Left ventricle myocardium inferior (tissue), 1 donor: ENCODE measurements around the gene PRPS1L1. TPM values are rescaled to one million over a fixed set of nuclear protein-coding genes. Genes with fewer than 3 reads are reported as not detected.

Experiments
- DNase-seq: peaks from one replicate; pipeline ENCODE4 v3.0.0-alpha.2; 2020
- H3K27ac ChIP-seq: fragments of 200-600 bp; replicated peaks from 2 replicates; pipeline ENCODE4 v1.8.0; 2021
- H3K27me3 ChIP-seq: fragments of 200-600 bp; 2 replicates; pipeline ENCODE4 v1.8.0; 2021; ENCODE audit warnings: low read depth
- H3K36me3 ChIP-seq: fragments of 200-600 bp; 2 replicates; pipeline ENCODE4 v1.8.0; 2021
- H3K4me1 ChIP-seq: fragments of 200-600 bp; 2 replicates; pipeline ENCODE4 v1.8.0; 2021
- H3K4me3 ChIP-seq: fragments of 200-600 bp; 2 replicates; pipeline ENCODE4 v1.8.0; 2021; ENCODE audit warnings: mild to moderate bottlenecking, moderate library complexity
- H3K9me3 ChIP-seq: fragments of 200-600 bp; replicated peaks from 2 replicates; pipeline ENCODE4 v1.8.0; 2021
- intact Hi-C: fragments of 100-400 bp; cut with micrococcal nuclease; formaldehyde crosslinking; loops from one replicate; pipeline ENCODE4 v1.11.0; 2022
- total RNA-seq: library from RNA; stranded (reverse); fragmentation: NEBNext Ultra II Directional; extraction: Animal tissue kit (Norgen Biotek cat#: 25700); gene quantifications from one replicate; pipeline ENCODE4 v1.2.1, GENCODE V29; 2021
- TF ChIP-seq, protein P1 (sequence below): fragments of 200-600 bp; IDR thresholded peaks from 2 replicates; pipeline ENCODE4 v1.8.0; 2021; ENCODE audit warnings: antibody characterized with exemption, mild to moderate bottlenecking, borderline replicate concordance
- donor health status: DM: no; HTN: yes; CAD: no; lungs with severe emphysema.

The PRPS1L1 gene
- total RNA-seq, 1 donor from 2014 or later = not detected

DNA sequence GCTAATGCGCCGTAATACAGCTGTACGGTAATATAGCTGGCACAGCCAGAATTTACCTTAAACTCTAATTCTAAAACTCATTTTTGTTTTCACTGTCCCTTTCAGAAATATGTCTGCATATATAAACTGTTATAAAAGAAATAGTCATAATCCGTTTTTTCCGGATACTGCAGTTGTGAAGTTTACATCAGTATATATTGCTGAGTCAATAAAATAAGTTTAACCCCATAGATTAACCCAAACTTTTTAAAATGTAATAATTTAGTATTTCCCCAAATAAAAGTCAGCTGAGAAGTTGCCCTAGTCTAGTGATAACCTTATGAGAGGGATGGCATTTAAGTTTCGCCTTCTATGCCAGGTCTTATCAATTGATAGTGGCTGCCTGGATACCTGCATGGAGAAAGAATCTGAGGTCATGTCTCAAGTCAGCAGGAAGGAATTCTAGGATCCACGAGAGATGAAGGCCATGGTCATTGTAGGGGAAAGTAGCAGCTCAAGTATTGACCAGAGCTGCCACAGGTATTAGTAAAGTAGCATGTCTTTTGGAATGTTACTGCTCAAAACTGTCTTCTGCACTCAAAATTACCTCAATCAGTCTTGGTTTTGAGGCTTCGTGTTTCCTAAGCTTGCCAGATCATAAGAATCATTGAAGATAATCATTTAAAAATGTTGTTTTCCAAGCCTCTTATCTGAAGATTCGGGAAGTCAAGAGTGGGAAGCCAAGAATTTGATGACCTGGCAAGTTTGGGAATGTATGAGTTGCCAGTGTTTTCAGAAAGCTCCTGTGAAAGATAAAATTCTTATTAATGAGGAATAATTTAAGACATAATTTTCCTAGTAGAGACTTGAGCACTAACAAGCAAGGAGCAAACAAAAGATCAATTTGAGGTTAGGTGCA, 10.8 kb downstream of the PRPS1L1 start:
- H3K27me3 ChIP-seq = no peaks in the 10 kb centered on the region
- H3K36me3 ChIP-seq = no peaks in the 10 kb centered on the region
- no peak overlapping the region for H3K4me3 ChIP-seq
- H3K9me3 ChIP-seq = no peaks in the 10 kb centered on the region
- TF ChIP-seq, protein P1, sequence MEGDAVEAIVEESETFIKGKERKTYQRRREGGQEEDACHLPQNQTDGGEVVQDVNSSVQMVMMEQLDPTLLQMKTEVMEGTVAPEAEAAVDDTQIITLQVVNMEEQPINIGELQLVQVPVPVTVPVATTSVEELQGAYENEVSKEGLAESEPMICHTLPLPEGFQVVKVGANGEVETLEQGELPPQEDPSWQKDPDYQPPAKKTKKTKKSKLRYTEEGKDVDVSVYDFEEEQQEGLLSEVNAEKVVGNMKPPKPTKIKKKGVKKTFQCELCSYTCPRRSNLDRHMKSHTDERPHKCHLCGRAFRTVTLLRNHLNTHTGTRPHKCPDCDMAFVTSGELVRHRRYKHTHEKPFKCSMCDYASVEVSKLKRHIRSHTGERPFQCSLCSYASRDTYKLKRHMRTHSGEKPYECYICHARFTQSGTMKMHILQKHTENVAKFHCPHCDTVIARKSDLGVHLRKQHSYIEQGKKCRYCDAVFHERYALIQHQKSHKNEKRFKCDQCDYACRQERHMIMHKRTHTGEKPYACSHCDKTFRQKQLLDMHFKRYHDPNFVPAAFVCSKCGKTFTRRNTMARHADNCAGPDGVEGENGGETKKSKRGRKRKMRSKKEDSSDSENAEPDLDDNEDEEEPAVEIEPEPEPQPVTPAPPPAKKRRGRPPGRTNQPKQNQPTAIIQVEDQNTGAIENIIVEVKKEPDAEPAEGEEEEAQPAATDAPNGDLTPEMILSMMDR = no peak
- peaks cover 8% of the 10 kb centered on the region for H3K4me1 ChIP-seq
- H3K27ac ChIP-seq = no peak overlapping the region
- intact Hi-C loops = no loop called here
- no peak for DNase-seq

DNA sequence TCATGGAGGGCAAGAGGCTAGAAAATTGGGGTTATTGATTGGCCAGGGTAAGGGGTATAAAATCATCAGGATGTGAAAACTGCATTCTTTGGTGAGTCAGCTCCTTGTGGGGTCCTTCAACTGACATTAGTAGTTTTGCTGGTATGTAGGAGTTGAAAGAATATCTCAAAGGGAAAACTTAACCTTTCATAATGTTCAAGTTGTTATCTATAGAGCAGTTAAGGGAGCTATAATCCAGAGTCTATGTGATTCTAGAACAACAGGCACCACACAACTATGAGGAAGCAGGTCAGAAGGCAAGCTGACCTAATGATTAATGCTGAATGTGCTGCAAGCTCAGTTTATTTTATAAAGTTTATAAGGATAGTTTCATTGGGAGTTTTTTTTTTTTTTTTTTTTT, 13.7 kb downstream of the PRPS1L1 start:
- intact Hi-C loops = no loop called here
- H3K9me3 ChIP-seq = peaks cover 1% of the 10 kb centered on the region
- TF ChIP-seq, protein P1 = no peak

DNA sequence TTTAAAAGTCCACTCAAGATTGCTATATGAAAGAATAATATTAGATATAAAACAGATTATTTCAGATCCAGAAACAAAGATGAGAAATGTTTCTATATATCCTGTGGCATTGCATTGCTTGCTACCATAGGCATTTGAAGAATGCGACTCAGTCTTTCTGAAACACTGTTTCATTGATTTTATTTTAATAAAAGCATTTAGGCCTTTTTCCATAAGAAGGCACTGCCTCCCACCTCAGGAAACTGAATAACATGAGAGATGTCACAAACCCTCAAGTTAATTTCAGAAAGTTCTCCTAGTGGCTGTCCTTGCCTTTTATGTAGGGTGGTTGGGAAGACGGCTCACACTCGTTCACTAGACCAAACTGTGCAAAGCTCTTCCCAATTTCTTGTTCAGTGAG, 23.3 kb downstream of the PRPS1L1 start:
- intact Hi-C loops = no loop called here
- Histone ChIP-seq H3K36me3 (no peaks in the 10 kb centered on the region), H3K27ac (no peak overlapping the region), H3K9me3 (peaks cover 14% of the 10 kb centered on the region), H3K4me1 (no peaks in the 10 kb centered on the region), H3K27me3 (no peaks in the 10 kb centered on the region), H3K4me3 (no peak overlapping the region)
- TF ChIP-seq, protein P1 = no peak
- DNase-seq = no peak

More for the DNA sequence above, 13.7 kb downstream of the PRPS1L1 start:
- Histone ChIP-seq H3K27ac (no peak overlapping the region), H3K36me3 (no peaks in the 10 kb centered on the region), H3K4me3 (no peak overlapping the region), H3K27me3 (no peaks in the 10 kb centered on the region), H3K4me1 (no peaks in the 10 kb centered on the region)
- DNase-seq = no peak

DNA sequence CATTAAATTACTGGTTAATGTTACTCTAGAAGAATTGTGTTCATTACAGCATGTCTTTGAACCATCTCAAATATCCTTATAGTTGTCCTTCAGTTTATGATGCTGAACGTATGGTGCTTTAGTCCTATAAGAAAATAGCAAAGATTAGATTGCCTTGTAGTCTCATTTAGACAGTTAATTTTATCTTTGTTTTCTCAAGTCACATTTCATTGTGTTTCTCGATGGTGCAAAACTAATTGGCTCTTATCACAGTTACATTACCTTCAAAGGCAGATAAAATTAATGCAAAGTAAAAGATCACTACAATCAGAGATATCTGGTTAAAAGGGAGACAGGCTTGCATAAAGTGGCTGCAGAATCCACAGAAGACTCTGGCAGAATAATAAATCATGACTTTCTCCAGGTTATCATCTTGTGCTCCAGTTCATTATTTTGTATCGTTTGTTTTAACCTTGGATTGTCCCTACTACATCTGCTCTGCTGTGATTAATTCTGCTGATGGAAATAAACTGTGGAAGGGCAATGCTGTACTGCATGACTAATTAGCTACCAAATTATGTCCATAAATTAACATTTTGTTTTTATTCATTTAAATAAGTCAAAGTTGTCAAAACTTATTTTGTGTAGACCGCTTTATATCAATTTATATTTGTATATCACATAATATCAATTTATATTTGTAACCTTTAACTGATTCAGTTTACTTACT, 24.2 kb downstream of the PRPS1L1 start:
- intact Hi-C loops = no loop called here
- no peaks in the 10 kb centered on the region for H3K4me1 ChIP-seq
- H3K27me3 ChIP-seq = no peaks in the 10 kb centered on the region
- no peaks in the 10 kb centered on the region for H3K36me3 ChIP-seq
- H3K9me3 ChIP-seq = peaks cover 17% of the 10 kb centered on the region
- H3K4me3 ChIP-seq = no peak overlapping the region
- TF ChIP-seq, protein P1 = no peak
- no peak for DNase-seq
- no peak overlapping the region for H3K27ac ChIP-seq

DNA sequence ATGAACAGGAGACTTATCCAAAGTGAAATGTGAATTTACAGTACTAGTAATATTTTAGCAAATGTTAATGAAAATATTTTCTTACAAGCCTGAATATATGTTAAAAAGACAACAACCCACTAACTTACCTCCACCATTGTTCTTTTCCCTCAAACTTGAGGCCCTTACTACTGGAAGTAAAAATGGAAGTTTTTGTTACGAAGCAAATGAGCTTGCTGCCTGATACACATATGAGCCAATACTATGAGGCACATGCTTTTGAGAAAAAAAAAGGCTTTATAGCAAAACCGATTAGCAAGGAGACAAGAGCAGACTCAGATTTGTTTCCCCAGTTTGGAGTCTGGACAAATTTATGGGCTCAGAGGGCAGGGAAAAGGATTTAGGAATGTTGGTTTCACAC, 29.0 kb downstream of the PRPS1L1 start:
- TF ChIP-seq, protein P1 = no peak

More for the DNA sequence above, 29.0 kb downstream of the PRPS1L1 start:
- Histone ChIP-seq H3K4me1 (peaks cover 9% of the 10 kb centered on the region), H3K4me3 (no peak overlapping the region), H3K36me3 (no peaks in the 10 kb centered on the region), H3K27me3 (no peaks in the 10 kb centered on the region), H3K27ac (no peak overlapping the region), H3K9me3 (peaks cover 9% of the 10 kb centered on the region)
- no peak for DNase-seq
- intact Hi-C loops = no loop called here
